ENCODE measurements around the gene PTAR1.

PTAR1 gene

DNA sequence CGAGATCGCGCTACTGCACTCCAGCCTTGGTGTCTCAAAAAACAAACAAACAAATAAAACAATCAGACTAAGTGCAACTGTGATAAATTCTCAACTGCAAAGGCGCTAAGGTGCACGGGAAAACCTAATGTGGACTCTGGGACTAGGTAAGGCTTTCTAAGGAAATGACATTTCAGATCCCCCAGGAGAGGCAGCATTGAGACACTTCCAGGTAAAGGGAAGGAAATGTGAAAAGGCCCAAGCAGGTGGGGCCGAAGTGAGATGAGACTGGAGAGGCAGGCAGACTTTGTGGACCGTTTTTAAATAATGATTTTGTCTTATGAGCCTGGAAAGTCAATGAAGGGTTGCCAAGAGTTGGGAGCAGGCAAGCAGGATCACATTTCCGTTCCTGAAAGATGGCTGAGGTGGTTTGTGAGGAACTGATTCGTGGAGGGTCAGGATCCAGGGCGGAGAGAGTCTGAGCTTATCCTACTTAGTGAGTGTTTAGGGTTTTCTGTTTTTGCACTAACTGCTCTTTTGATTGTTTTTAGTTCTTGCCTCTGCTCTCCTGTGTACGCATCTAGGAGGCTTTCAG, 85.6 kb downstream of the PTAR1 start:
- no peak for DNase-seq (ENCODE audit: low read depth, low spot score)

DNA sequence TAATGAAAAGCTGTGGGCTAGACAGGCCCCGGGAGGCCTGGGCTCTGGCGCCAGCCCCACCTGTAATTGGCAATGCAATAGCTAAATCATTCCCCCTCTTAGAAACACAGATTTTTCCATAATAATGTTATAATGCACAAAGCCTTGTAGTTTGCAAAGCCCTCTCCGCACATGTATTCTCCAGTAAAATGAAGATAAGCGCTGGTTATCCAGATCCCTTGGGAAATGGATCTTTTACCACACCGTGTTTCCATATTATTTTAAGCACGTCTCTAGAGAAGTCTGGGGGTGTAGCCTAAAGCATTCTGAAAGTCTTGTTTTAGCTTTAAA, 86.5 kb downstream of the PTAR1 start:
- no peak for DNase-seq (ENCODE audit: low read depth, low spot score)

DNA sequence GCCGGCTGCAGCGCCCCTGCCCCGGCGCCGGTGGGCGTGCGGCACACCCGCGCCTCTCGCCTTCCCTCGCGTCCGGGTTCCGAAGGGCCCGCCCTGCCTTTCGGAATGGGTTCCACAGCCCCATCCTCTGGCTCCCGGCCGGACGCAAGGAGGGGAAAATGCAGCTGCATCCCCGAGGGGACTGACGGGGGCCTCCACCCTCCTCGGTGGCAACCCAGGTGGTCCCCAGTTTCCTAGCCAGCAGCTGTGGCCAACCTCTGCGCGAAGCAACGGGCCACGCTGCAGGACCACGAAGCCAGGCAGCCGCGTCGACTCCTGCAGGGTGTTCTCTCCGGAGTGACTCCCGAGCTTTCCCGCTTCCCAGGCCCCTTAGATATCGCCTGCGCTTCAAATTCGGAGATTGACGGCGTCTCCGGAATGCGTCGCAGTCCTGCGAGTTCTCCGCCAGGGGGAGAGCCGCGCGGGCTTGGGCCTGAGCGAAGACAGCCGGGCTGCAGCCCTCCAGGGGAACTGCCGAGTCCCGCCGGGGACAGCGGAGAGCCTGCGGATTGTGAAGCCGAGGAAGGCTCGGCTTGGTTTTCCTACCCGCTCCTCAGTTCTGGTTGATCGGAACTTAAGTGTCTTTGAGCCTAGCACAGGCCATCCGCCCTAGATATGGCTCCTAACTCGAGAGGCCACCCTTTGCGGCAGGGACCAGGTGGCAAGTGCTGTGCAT, 87.1 kb downstream of the PTAR1 start:
- DNase-seq (ENCODE audit: low read depth, low spot score) = peak; percentile 21

DNA sequence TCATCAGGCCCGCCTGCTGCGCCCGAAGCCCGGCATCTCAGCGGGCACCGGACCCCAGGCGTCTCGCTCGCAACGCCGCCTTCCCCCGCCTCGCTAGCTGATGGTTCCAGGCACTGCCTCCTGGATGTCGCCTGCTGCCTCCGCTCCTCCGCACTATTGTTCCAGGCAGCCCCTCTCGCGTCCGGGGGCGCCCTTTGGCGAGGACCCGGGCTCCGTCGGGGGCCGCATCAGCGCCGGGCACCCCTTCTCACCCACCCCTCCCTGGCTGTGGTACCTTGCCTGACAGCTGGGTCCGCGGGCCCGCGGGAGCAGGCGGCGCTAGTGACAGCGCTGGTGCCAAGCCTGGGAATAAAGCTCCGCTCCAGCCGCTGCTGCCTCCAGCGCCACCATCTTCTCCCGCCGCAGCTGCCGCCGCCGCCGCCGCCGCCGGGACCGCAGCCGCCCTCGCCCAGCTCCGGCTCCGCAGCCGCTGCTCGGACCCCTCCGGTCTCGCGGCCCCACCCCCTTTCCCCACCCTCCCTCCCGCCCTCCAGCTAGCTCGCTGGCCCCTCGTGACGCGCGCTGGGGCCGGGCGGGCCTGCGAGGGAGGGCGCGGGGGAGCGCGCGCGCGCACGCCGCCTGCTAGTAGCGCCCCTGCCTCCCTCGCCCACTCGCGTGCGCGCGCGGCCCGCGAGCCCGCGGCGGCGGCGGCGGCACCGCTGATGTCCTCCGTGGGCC, 87.8 kb downstream of the PTAR1 start, which contains the start of gene APBA1:
APBA1 (minus strand) TSS at position 493 of the 717 bp plus-strand sequence.
- no peak for DNase-seq (ENCODE audit: low read depth, low spot score)

DNA sequence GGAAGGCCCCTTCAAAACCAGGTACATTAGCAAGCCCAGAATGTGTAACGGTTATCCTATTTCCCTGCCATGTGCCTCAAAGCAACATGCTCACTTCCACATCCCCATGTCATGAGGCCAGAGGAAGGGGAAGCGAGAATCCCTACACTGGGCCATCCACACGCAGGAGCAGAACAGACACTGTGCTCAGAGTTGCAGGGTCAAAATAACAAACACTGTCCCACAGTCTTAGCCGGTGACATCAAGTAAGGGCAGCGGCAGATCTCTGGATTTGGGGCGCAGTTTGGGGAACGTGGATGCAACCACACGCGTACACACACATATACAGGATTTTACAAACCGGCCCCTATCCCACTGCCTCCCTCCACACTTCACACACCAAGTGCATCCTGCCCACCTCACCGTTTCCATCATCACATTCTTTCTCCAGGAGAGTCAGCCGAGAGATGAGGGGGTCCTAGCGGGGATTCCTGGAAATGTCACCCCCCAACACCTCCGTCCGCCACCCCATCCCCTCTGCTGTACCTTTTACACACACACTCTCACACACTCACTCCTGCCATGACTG, 88.4 kb downstream of the PTAR1 start:
- no peak for DNase-seq (ENCODE audit: low read depth, low spot score)

DNA sequence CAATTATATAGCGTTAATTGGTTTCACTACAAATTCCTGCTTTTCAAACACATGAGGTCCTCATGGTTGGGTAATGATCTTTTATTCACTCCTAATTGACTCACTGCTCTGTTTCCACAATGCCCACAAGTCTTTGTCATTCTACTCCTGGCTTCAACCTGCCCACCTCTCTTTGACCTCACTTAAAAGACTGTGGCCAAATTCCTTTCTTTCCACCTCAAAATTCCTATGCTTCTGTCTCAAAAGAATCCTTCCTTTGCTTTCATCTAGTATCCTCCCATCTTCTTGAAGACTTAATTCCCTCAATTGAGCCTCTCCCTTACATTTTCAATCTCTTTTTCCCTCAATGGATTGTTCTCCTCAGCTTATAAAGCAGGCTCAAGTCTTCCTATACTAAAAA, 92.5 kb downstream of the PTAR1 start:
- DNase-seq (ENCODE audit: low read depth, low spot score) = no peak

DNA sequence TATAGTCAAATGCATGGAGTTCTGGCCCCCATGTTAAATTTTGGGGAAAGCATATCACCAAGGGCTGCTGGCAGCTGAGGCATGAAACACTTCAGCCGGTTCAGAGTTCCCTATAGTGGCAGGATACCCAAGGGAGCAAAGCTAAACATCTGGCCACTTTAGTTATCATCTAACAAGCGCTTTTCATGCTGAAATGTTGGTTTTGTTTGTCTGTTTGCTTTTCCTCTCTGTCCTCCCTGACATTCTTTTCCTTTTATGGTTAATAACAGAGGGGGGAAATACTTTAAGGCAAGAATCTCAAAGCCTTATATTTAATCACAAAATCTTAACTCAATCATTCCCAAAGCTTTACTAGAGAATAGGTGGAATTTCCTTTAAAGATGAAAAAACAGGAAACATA, 99.5 kb downstream of the PTAR1 start:
- DNase-seq (ENCODE audit: low read depth, low spot score) = no peak
